Stimulated activated naive CD8-positive, alpha-beta T cell treated with anti-CD3 and anti-CD28 coated beads, Interleukin-15, Interleukin-2, amounts not matched to agents 100 U/mL and 50 U/mL, for 24 hours (primary cell): ENCODE measurements around the gene ME2.
"Not testable (repeated sequence)": the region's sequence is repeated elsewhere in the genome, so short reads cannot be mapped to it uniquely, and the experiment has no call there.

Experiments used
- ATAC-seq: fragments of 150-1000 bp; cut with Tn5 transposase; one replicate; pipeline ENCODE4 v1.10.0; 2021
- DNase-seq: peaks from one replicate; pipeline ENCODE4 v3.0.0; 2021

Gene ME2

GRCh38 chr18:50926521-50926920, 47.6 kb downstream of the ME2 start:
- DNase-seq (no peak), ATAC-seq (no peak)

GRCh38 chr18:50928551-50928950, 49.6 kb downstream of the ME2 start:
- DNase-seq, result no peak
- no peak for ATAC-seq

GRCh38 chr18:50933684-50934083, 54.8 kb downstream of the ME2 start:
- ATAC-seq (no peak), DNase-seq (no peak)

- ATAC-seq, result no peak
- DNase-seq, result no peak
Observed at GRCh38 chr18:50934545-50935211, 55.8 kb downstream of the ME2 start.

- no peak for DNase-seq
- ATAC-seq, result no peak
Observed at GRCh38 chr18:50935493-50936191, 56.7 kb downstream of the ME2 start.

GRCh38 chr18:50937183-50937582, 58.3 kb downstream of the ME2 start:
- DNase-seq (no peak), ATAC-seq (no peak)

GRCh38 chr18:50938912-50939311, 60.0 kb downstream of the ME2 start:
- ATAC-seq, result no peak

GRCh38 chr18:50944245-50944932, 65.5 kb downstream of the ME2 start:
- no peak for DNase-seq
- ATAC-seq, result no peak

More at GRCh38 chr18:50938912-50939311, 60.0 kb downstream of the ME2 start:
- no peak for DNase-seq

GRCh38 chr18:50945918-50946317, 67.0 kb downstream of the ME2 start:
- not testable (repeated sequence) for ATAC-seq, DNase-seq

- ATAC-seq, result no peak
Observed at GRCh38 chr18:50947899-50948298, 69.0 kb downstream of the ME2 start.

GRCh38 chr18:50949185-50949584, 70.3 kb downstream of the ME2 start:
- DNase-seq (no peak), ATAC-seq (no peak)

More at GRCh38 chr18:50947899-50948298, 69.0 kb downstream of the ME2 start:
- DNase-seq, result no peak

GRCh38 chr18:50950626-50951025, 71.7 kb downstream of the ME2 start:
- ATAC-seq (no peak), DNase-seq (no peak)

- DNase-seq (no peak), ATAC-seq (no peak)
Observed at GRCh38 chr18:50953822-50954221, 74.9 kb downstream of the ME2 start.

GRCh38 chr18:50955253-50955652, 76.3 kb downstream of the ME2 start:
- ATAC-seq (no peak), DNase-seq (no peak)

- ATAC-seq (no peak), DNase-seq (no peak)
Observed at GRCh38 chr18:50956116-50956515, 77.2 kb downstream of the ME2 start.

GRCh38 chr18:50961974-50962373, 83.1 kb downstream of the ME2 start:
- ATAC-seq (no peak), DNase-seq (no peak)

GRCh38 chr18:50967714-50968661, 89.1 kb downstream of the ME2 start, which contains the start of gene ELAC1:
Gene ELAC1 (plus strand): TSS chr18:50968040. CDS start chr18:50974405, 6,365 bp downstream.
- peak; percentile 94 for ATAC-seq
- DNase-seq, result peak; percentile 71

GRCh38 chr18:50969448-50969847, 90.5 kb downstream of the ME2 start:
- DNase-seq, result no peak
- no peak for ATAC-seq

- ATAC-seq, result no peak
Observed at GRCh38 chr18:50970006-50970405, 91.1 kb downstream of the ME2 start.

GRCh38 chr18:50972404-50972803, 93.5 kb downstream of the ME2 start:
- DNase-seq, ATAC-seq: not testable (repeated sequence)

More at GRCh38 chr18:50970006-50970405, 91.1 kb downstream of the ME2 start:
- no peak for DNase-seq

- ATAC-seq (peak; percentile 92), DNase-seq (no peak)
Observed at GRCh38 chr18:50973367-50974126, 94.6 kb downstream of the ME2 start.
